HepG2 (cell line): ENCODE measurements around the gene SLC17A6. TPM values are rescaled to one million over a fixed set of nuclear protein-coding genes. Genes with fewer than 3 reads are reported as not detected.

ENCODE experiments used
- ATAC-seq: fragments of 200-7000 bp; cut with Tn5 transposase; 3 replicates; pipeline ENCODE4 v1.9.1; 2020; ENCODE audit warnings: mild to moderate bottlenecking, moderate library complexity
- BruUV-seq: library from RNA; stranded (reverse); fragments of 400-500 nt; replicated peaks from 2 replicates; lab custom pipeline; 2021; lab: Mats Ljungman, UMichigan
- CTCF ChIA-PET: fragments of 300-600 bp; formaldehyde crosslinking; extraction: SDS; loops from one replicate; lab custom pipeline; 2021; ENCODE audit warnings: low total read pairs, inconsistent platforms, low intra/inter-chr PET ratio; lab: Yijun Ruan, JAX
- POLR2A ChIA-PET: fragments of 350-600 bp; sonication (Branson Sonifier 250); formaldehyde crosslinking; loops from one replicate; lab custom pipeline; 2020; ENCODE audit warnings: antibody characterized with exemption, inconsistent platforms; lab: Yijun Ruan, JAX
- DNase-seq: peaks from one replicate; pipeline ENCODE4 v3.0.0-alpha.2; 2015; ENCODE audit warnings: low spot score
- FAIRE-seq: peaks from 3 replicates; lab custom pipeline; 2011; peaks lifted over from hg19 to GRCh38; lab: Jason Lieb, UNC
- H2AFZ ChIP-seq: one replicate; pipeline ENCODE4 v1.6.1; 2011; ENCODE audit warnings: low read length, inconsistent platforms
- H3K27ac ChIP-seq: fragments of 300-600 bp; 3 replicates; pipeline ENCODE4 v1.8.0; 2011; ENCODE audit warnings: mixed run types, mild to moderate bottlenecking, mixed read lengths, low read length, inconsistent platforms; ENCODE audit not compliant: insufficient read depth; ENCODE audit errors: extremely low read length
- H3K27me3 ChIP-seq, 2 experiments: fragments of 200-600 bp in 1 of 2; 2 replicates in 1 of 2; 3 replicates in 1 of 2; pipeline versions ENCODE4 v1.6.0 to v1.8.0; 2011; ENCODE audit warnings: low read length in 2 of 2, mild to moderate bottlenecking in 2 of 2, moderate library complexity in 2 of 2, inconsistent platforms in 1 of 2; ENCODE audit not compliant: insufficient read depth in 2 of 2, control insufficient read depth in 1 of 2
- H3K36me3 ChIP-seq, 2 experiments: fragments of 200-600 bp in 1 of 2; replicated peaks in 1 of 2; 2 replicates in 1 of 2; 3 replicates in 1 of 2; pipeline versions ENCODE4 v1.5.1 to v1.8.0; 2011; ENCODE audit warnings: low read length in 2 of 2, inconsistent platforms in 1 of 2; ENCODE audit not compliant: insufficient read depth in 2 of 2, control insufficient read depth in 1 of 2
- H3K4me1 ChIP-seq: 2 replicates; pipeline ENCODE4 v1.5.1; 2012; ENCODE audit warnings: low read length, inconsistent platforms; ENCODE audit not compliant: insufficient read depth
- H3K4me2 ChIP-seq: 2 replicates; pipeline ENCODE4 v1.6.0; 2011; ENCODE audit warnings: low read depth, low read length, inconsistent platforms
- H3K4me3 ChIP-seq, 3 experiments: fragments of 200-600 bp in 1 of 3; sonication (generic), shearing (Covaris generic) in 1 of 3; replicated peaks in 1 of 3; 2 replicates each; pipeline ENCODE4 v1.5.1; 2011 to 2016; ENCODE audit warnings: low read length in 3 of 3, inconsistent platforms in 2 of 3, low read depth in 2 of 3, mild to moderate bottlenecking in 2 of 3, control low read depth in 1 of 3, mixed read lengths in 1 of 3; ENCODE audit not compliant: insufficient read depth in 1 of 3
- H3K79me2 ChIP-seq: one replicate; pipeline ENCODE4 v1.6.1; 2011; ENCODE audit warnings: low read length, inconsistent platforms; ENCODE audit not compliant: insufficient read depth
- H3K9ac ChIP-seq: 2 replicates; pipeline ENCODE4 v1.6.0; 2011; ENCODE audit warnings: mild to moderate bottlenecking, low read depth, low read length, inconsistent platforms; ENCODE audit not compliant: insufficient read depth
- H3K9me3 ChIP-seq: 2 replicates; pipeline ENCODE4 v1.5.1; 2012; ENCODE audit warnings: mild to moderate bottlenecking, low read length
- H4K20me1 ChIP-seq: 2 replicates; pipeline ENCODE4 v1.6.0; 2011; ENCODE audit warnings: inconsistent platforms, mild to moderate bottlenecking, low read length, moderate library complexity; ENCODE audit not compliant: insufficient read depth
- AHDC1 ChIP-seq: sonication (generic); formaldehyde crosslinking; IDR thresholded peaks from 2 replicates; pipeline ENCODE4 v1.5.1; 2020; ENCODE audit warnings: mild to moderate bottlenecking, missing genetic modification reagents, borderline replicate concordance
- CAMTA2 ChIP-seq: sonication (generic); formaldehyde crosslinking; IDR thresholded peaks from 2 replicates; pipeline ENCODE4 v1.4.0; 2020; ENCODE audit warnings: mild to moderate bottlenecking, missing genetic modification reagents, borderline replicate concordance
- RBM39 ChIP-seq: fragments of 200-400 bp; formaldehyde crosslinking; IDR thresholded peaks from one replicate; pipeline ENCODE4 v1.6.1; 2018; ENCODE audit warnings: antibody characterized with exemption, mild to moderate bottlenecking, low read depth, low read length; ENCODE audit not compliant: poor library complexity, severe bottlenecking
- SAFB2 ChIP-seq: sonication (generic); formaldehyde crosslinking; IDR thresholded peaks from 2 replicates; pipeline ENCODE4 v1.5.1; 2020; ENCODE audit warnings: missing genetic modification reagents, low read depth, mild to moderate bottlenecking, borderline replicate concordance
- SYNCRIP ChIP-seq: fragments of 200-400 bp; formaldehyde crosslinking; IDR thresholded peaks from 2 replicates; pipeline ENCODE4 v1.6.1; 2018; ENCODE audit warnings: mild to moderate bottlenecking, low read depth, low read length; ENCODE audit not compliant: insufficient read depth
- YEATS4 ChIP-seq: sonication (generic); formaldehyde crosslinking; IDR thresholded peaks from 2 replicates; pipeline ENCODE4 v1.4.0; 2020; ENCODE audit warnings: missing genetic modification reagents, borderline replicate concordance
- WGBS: methylation state at CpG from one replicate; pipeline ENCODE4 v1.1.6; 2017; ENCODE audit warnings: low lambda C conversion rate; 5-methylcytosine and 5-hydroxymethylcytosine counted together
- in situ Hi-C: cut with HindIII; loops from 2 replicates; pipeline ENCODE4 v1.10.0; 2017; ENCODE audit warnings: low pct_unique_long_range_greater_than_20kb; ENCODE audit not compliant: extremely low pct_ligation_motif_present
- intact Hi-C: fragments of 100-400 bp; cut with micrococcal nuclease; formaldehyde crosslinking; loops from one replicate; pipeline ENCODE4 v1.10.0; 2022; ENCODE audit not compliant: unreplicated experiment
- polyA plus RNA-seq, 8 experiments: library from polyadenylated mRNA; depleted of rRNA in 3 of 8; stranded (reverse) in 7 of 8; unstranded in 1 of 8; fragments of >200 nt; fragmentation: Illumina TruSeq in 4 of 8; extraction: Trizol in 4 of 8; gene quantifications; 2 replicates each; pipeline versions ENCODE4 v1.2.1 to v1.2.3, GENCODE V29; 2011 to 2016; ENCODE audit warnings: low read depth in 4 of 8, missing spikeins in 1 of 8, mixed read lengths in 1 of 8; ENCODE audit not compliant: insufficient read depth in 1 of 8
- total RNA-seq, 5 experiments: library from RNA; depleted of rRNA; stranded (reverse); fragments of >200 nt; fragmentation: Illumina TruSeq; extraction: Trizol; gene quantifications; 2 replicates each; pipeline ENCODE4 v1.2.3, GENCODE V29; 2016; ENCODE audit warnings: low read depth in 1 of 5

Gene SLC17A6
- total and polyA plus RNA-seq, 2 of the 13 experiments (the other 11 are each of a cell fraction or from before 2014, with no cell fraction given): not detected

GRCh38 chr11:22390283-22390655, 52.1 kb downstream of the SLC17A6 start:
- WGBS: 9% methylated on average over 5 of the region's 5 CpGs

GRCh38 chr11:22392561-22392960, 54.4 kb downstream of the SLC17A6 start:
- Histone ChIP-seq H3K9ac (no peak overlapping the region), H3K79me2 (no peaks in the 10 kb centered on the region), H3K4me2 (no peak overlapping the region), H3K27ac (no peak overlapping the region), H3K36me3 (no peaks in the 10 kb centered on the region), H4K20me1 (no peaks in the 10 kb centered on the region), H3K4me1 (no peaks in the 10 kb centered on the region), H3K9me3 (no peaks in the 10 kb centered on the region), H3K27me3 (no peaks in the 10 kb centered on the region), H3K4me3 (no peak overlapping the region), H2AFZ (no peak overlapping the region)
- no peak for DNase-seq
- ATAC-seq: no peak
- CTCF ChIA-PET: no interaction called here
- POLR2A ChIA-PET: no interaction called here
- FAIRE-seq: no peak
- intact Hi-C loops: no loop called here
- no peak for TF ChIP-seq AHDC1 (CRISPR knock-in tag)
- TF ChIP-seq YEATS4 (CRISPR knock-in tag): no peak
- in situ Hi-C loops: no loop called here
- BruUV-seq: no TSS peak

More at GRCh38 chr11:22390283-22390655, 52.1 kb downstream of the SLC17A6 start:
- no peak overlapping the region for H3K4me2 ChIP-seq
- BruUV-seq: no TSS peak
- no peak overlapping the region for H3K9ac ChIP-seq
- ATAC-seq (no peak), DNase-seq (no peak), FAIRE-seq (no peak)
- no peaks in the 10 kb centered on the region for H3K36me3 ChIP-seq
- no peak overlapping the region for H3K27ac ChIP-seq
- H3K4me3 ChIP-seq: no peak overlapping the region
- no peak overlapping the region for H2AFZ ChIP-seq
- no peaks in the 10 kb centered on the region for H4K20me1 ChIP-seq
- TF ChIP-seq SYNCRIP (no peak), SAFB2 (CRISPR knock-in tag) (no peak), CAMTA2 (CRISPR knock-in tag) (no peak), RBM39 (no peak)
- H3K79me2 ChIP-seq: no peaks in the 10 kb centered on the region
- POLR2A ChIA-PET: no interaction called here
- no peaks in the 10 kb centered on the region for H3K4me1 ChIP-seq
- H3K27me3 ChIP-seq: no peaks in the 10 kb centered on the region
- CTCF ChIA-PET: no interaction called here
- no peaks in the 10 kb centered on the region for H3K9me3 ChIP-seq
- intact Hi-C loops (no loop called here), in situ Hi-C loops (no loop called here)
